ELR (cell line): Measurements from ENCODE around the gene CDC27.
"Not testable (repeated sequence)": the region's sequence is repeated elsewhere in the genome, so short reads cannot be mapped to it uniquely, and the experiment has no call there.

ENCODE experiments used
- DNase-seq: peaks from one replicate; pipeline ENCODE4 v3.0.0-alpha.2; 2015; ENCODE audit warnings: low read depth

CDC27 gene

GRCh38 chr17:47192554-47192953, 3.5 kb upstream of the CDC27 start:
- DNase-seq, result no peak

- no peak for DNase-seq
Observed at GRCh38 chr17:47190770-47191169, 1.7 kb upstream of the CDC27 start.

GRCh38 chr17:47190243-47190642, 1.1 kb upstream of the CDC27 start:
- no peak for DNase-seq

GRCh38 chr17:47189732-47190237, 690 bp upstream of the CDC27 start:
- no peak for DNase-seq

- DNase-seq, result peak; percentile 79
Observed at GRCh38 chr17:47188271-47188875, 722 bp downstream of the CDC27 start.

- no peak for DNase-seq
Observed at GRCh38 chr17:47184681-47185080, 4.4 kb downstream of the CDC27 start.

- not testable (repeated sequence) for DNase-seq
Observed at GRCh38 chr17:47180988-47181387, 8.1 kb downstream of the CDC27 start.

- no peak for DNase-seq
Observed at GRCh38 chr17:47180337-47180736, 8.8 kb downstream of the CDC27 start.

GRCh38 chr17:47179141-47179540, 10.0 kb downstream of the CDC27 start:
- no peak for DNase-seq

- DNase-seq, result no peak
Observed at GRCh38 chr17:47177261-47177660, 11.8 kb downstream of the CDC27 start.

GRCh38 chr17:47176389-47176826, 12.7 kb downstream of the CDC27 start:
- DNase-seq, result no peak

- not testable (repeated sequence) for DNase-seq
Observed at GRCh38 chr17:47174823-47175222, 14.3 kb downstream of the CDC27 start.

GRCh38 chr17:47172696-47173565, 16.2 kb downstream of the CDC27 start:
- DNase-seq, result no peak

GRCh38 chr17:47170710-47171109, 18.4 kb downstream of the CDC27 start:
- DNase-seq, result no peak

GRCh38 chr17:47168896-47169295, 20.2 kb downstream of the CDC27 start:
- not testable (repeated sequence) for DNase-seq

- not testable (repeated sequence) for DNase-seq
Observed at GRCh38 chr17:47166854-47167253, 22.2 kb downstream of the CDC27 start.

GRCh38 chr17:47165137-47165536, 24.0 kb downstream of the CDC27 start:
- no peak for DNase-seq

- DNase-seq, result no peak
Observed at GRCh38 chr17:47164263-47164662, 24.8 kb downstream of the CDC27 start.

GRCh38 chr17:47162013-47162622, 27.0 kb downstream of the CDC27 start:
- no peak for DNase-seq

GRCh38 chr17:47159315-47159714, 29.8 kb downstream of the CDC27 start:
- DNase-seq, result no peak

- no peak for DNase-seq
Observed at GRCh38 chr17:47145351-47145750, 43.7 kb downstream of the CDC27 start.

GRCh38 chr17:47135235-47135634, 53.9 kb downstream of the CDC27 start:
- no peak for DNase-seq

GRCh38 chr17:47134354-47134753, 54.7 kb downstream of the CDC27 start:
- DNase-seq, result not testable (repeated sequence)
